Activated naive CD4-positive, alpha-beta T cell treated with anti-CD3 and anti-CD28 coated beads, Interleukin-2, amount 50 U/mL, for 72 hours (primary cell): ENCODE data around the gene KRTAP4-1. TPM values are rescaled to one million over a fixed set of nuclear protein-coding genes. Genes with fewer than 3 reads are reported as not detected.
"Not testable (repeated sequence)": the region's sequence is repeated elsewhere in the genome, so short reads cannot be mapped to it uniquely, and the experiment has no call there.

Experiments used
- ATAC-seq, 2 donors: fragments of 150-1000 bp; cut with Tn5 transposase; 2 replicates each; pipeline ENCODE4 v1.10.0; 2021; ENCODE audit warnings: mild to moderate bottlenecking in 2 of 2, moderate library complexity in 2 of 2
- DNase-seq, 2 donors: peaks; one replicate each; pipeline ENCODE4 v3.0.0; 2021 to 2022; ENCODE audit warnings: low spot score in 2 of 2
- H3K27ac Mint-ChIP-seq, 2 donors: one replicate each; pipeline ENCODE4 v1.8.0; 2022; ENCODE audit warnings: mild to moderate bottlenecking in 2 of 2, mixed read lengths in 2 of 2
- H3K36me3 Mint-ChIP-seq, 2 donors: one replicate each; pipeline ENCODE4 v1.8.0; 2022; ENCODE audit warnings: mixed read lengths in 2 of 2
- H3K9me3 Mint-ChIP-seq, 2 donors: one replicate each; pipeline ENCODE4 v1.8.0; 2022; ENCODE audit warnings: mixed read lengths in 2 of 2
- total RNA-seq, 2 donors: library from RNA; stranded (reverse); gene quantifications; one replicate each; pipeline ENCODE4 v1.2.3, GENCODE V29; 2022

The KRTAP4-1 gene
- not detected for total RNA-seq

- no peaks in the 10 kb centered on the region for H3K36me3 Mint-ChIP-seq
- H3K9me3 Mint-ChIP-seq: no peaks in the 10 kb centered on the region
- no peak for ATAC-seq
- H3K27ac Mint-ChIP-seq: no peak within 1 kb of the TSS
- DNase-seq: no peak
Measured at GRCh38 chr17:41184480-41184961, at the start of gene KRTAP4-1. TSS of gene KRTAP4-1 (minus strand) at chr17:41184911. CDS start at chr17:41184854, 57 bp downstream.

- ATAC-seq, H3K36me3 Mint-ChIP-seq, H3K9me3 Mint-ChIP-seq, H3K27ac Mint-ChIP-seq, DNase-seq: not testable (repeated sequence)
Measured at GRCh38 chr17:41232399-41233105, 47.8 kb upstream of the KRTAP4-1 start, which contains the start of gene KRTAP9-3. TSS of gene KRTAP9-3 (plus strand) at chr17:41232449. CDS start at chr17:41232502, 53 bp downstream.

- no peak overlapping the region for H3K27ac Mint-ChIP-seq
- no peaks in the 10 kb centered on the region for H3K9me3 Mint-ChIP-seq
- DNase-seq: no peak
- ATAC-seq: no peak
- H3K36me3 Mint-ChIP-seq: no peaks in the 10 kb centered on the region
Measured at GRCh38 chr17:41231731-41232130, 47.0 kb upstream of the KRTAP4-1 start.

GRCh38 chr17:41230094-41230493 lies 45.4 kb upstream of the KRTAP4-1 start:
- H3K36me3 Mint-ChIP-seq: no peaks in the 10 kb centered on the region
- ATAC-seq (no peak), DNase-seq (no peak)

GRCh38 chr17:41226598-41227095 lies 41.9 kb upstream of the KRTAP4-1 start, which contains the start of gene KRTAP9-2:
TSS of gene KRTAP9-2 (plus strand) at chr17:41226648. CDS start at chr17:41226655, 7 bp downstream.
- not testable (repeated sequence) for H3K36me3 Mint-ChIP-seq, DNase-seq, H3K9me3 Mint-ChIP-seq, H3K27ac Mint-ChIP-seq, ATAC-seq

More at GRCh38 chr17:41230094-41230493, 45.4 kb upstream of the KRTAP4-1 start:
- no peaks in the 10 kb centered on the region for H3K9me3 Mint-ChIP-seq
- no peak overlapping the region for H3K27ac Mint-ChIP-seq

GRCh38 chr17:41226051-41226450 lies 41.3 kb upstream of the KRTAP4-1 start:
- Mint-ChIP-seq H3K9me3 (peaks cover 0 to 4% of the 10 kb centered on the region in 2 donors), H3K27ac (no peak overlapping the region), H3K36me3 (peaks cover 0 to under 1% of the 10 kb centered on the region in 2 donors)
- ATAC-seq: no peak
- DNase-seq: no peak

- H3K36me3 Mint-ChIP-seq: peaks cover 5 to 16% of the 10 kb centered on the region in 2 donors
- peaks cover 4 to 20% of the 10 kb centered on the region in 2 donors for H3K9me3 Mint-ChIP-seq
- H3K27ac Mint-ChIP-seq: no peak overlapping the region
- DNase-seq: no peak
- no peak for ATAC-seq
Measured at GRCh38 chr17:41223821-41224220, 39.1 kb upstream of the KRTAP4-1 start.

- DNase-seq (no peak), ATAC-seq (no peak)
- Mint-ChIP-seq H3K9me3 (peaks cover 4 to 16% of the 10 kb centered on the region in 2 donors), H3K27ac (no peak overlapping the region), H3K36me3 (peaks cover 5 to 19% of the 10 kb centered on the region in 2 donors)
Measured at GRCh38 chr17:41215681-41216080, 31.0 kb upstream of the KRTAP4-1 start.

- ATAC-seq (no peak), DNase-seq (no peak)
- Mint-ChIP-seq H3K36me3 (no peaks in the 10 kb centered on the region), H3K27ac (no peak overlapping the region), H3K9me3 (no peaks in the 10 kb centered on the region)
Measured at GRCh38 chr17:41212524-41213169, 27.9 kb upstream of the KRTAP4-1 start.

GRCh38 chr17:41211845-41212466 lies 27.2 kb upstream of the KRTAP4-1 start:
- H3K9me3 Mint-ChIP-seq: no peaks in the 10 kb centered on the region
- H3K27ac Mint-ChIP-seq: no peak overlapping the region
- no peaks in the 10 kb centered on the region for H3K36me3 Mint-ChIP-seq
- ATAC-seq (peak in 1 of 2 donors; percentile 66), DNase-seq (no peak)

- H3K9me3 Mint-ChIP-seq: peaks cover 3 to 5% of the 10 kb centered on the region in 2 donors
- no peaks in the 10 kb centered on the region for H3K36me3 Mint-ChIP-seq
- no peak for DNase-seq
- no peak for ATAC-seq
- H3K27ac Mint-ChIP-seq: no peak overlapping the region
Measured at GRCh38 chr17:41199421-41200078, 14.8 kb upstream of the KRTAP4-1 start.

- Mint-ChIP-seq H3K36me3 (no peaks in the 10 kb centered on the region), H3K27ac (no peak overlapping the region), H3K9me3 (peaks cover 8% of the 10 kb centered on the region in 2 donors)
- DNase-seq (no peak), ATAC-seq (no peak)
Measured at GRCh38 chr17:41196068-41196467, 11.4 kb upstream of the KRTAP4-1 start.

GRCh38 chr17:41190328-41190727 lies 5.6 kb upstream of the KRTAP4-1 start:
- DNase-seq: no peak
- no peaks in the 10 kb centered on the region for H3K36me3 Mint-ChIP-seq
- ATAC-seq: no peak
- peaks cover 3 to 4% of the 10 kb centered on the region in 2 donors for H3K9me3 Mint-ChIP-seq
- H3K27ac Mint-ChIP-seq: peak overlapping the region in 1 of 2 donors; percentile 3

- ATAC-seq, DNase-seq, H3K9me3 Mint-ChIP-seq, H3K36me3 Mint-ChIP-seq: not testable (repeated sequence)
- peak within 1 kb of the TSS; percentile 3 to 66 for H3K27ac Mint-ChIP-seq
Measured at GRCh38 chr17:41189837-41190318, 5.2 kb upstream of the KRTAP4-1 start, which contains the start of gene KRTAP9-1. TSS of gene KRTAP9-1 (plus strand) at chr17:41189887. CDS start at chr17:41189887, 0 bp downstream.

GRCh38 chr17:41186872-41187271 lies 2.2 kb upstream of the KRTAP4-1 start:
- H3K36me3 Mint-ChIP-seq: no peaks in the 10 kb centered on the region

GRCh38 chr17:41185001-41185400 lies 290 bp upstream of the KRTAP4-1 start:
- no peak for DNase-seq
- Mint-ChIP-seq H3K27ac (no peak overlapping the region), H3K36me3 (no peaks in the 10 kb centered on the region), H3K9me3 (no peaks in the 10 kb centered on the region)
- ATAC-seq: peak in 1 of 2 donors; percentile 58

More at GRCh38 chr17:41186872-41187271, 2.2 kb upstream of the KRTAP4-1 start:
- Mint-ChIP-seq H3K27ac (no peak overlapping the region), H3K9me3 (no peaks in the 10 kb centered on the region)
- ATAC-seq (no peak), DNase-seq (no peak)
